Raji (cell line): ENCODE results near the gene TNIK.

ENCODE experiments used
- POLR2A ChIP-seq: IDR thresholded peaks from 2 replicates; pipeline ENCODE4 v1.6.1; 2011; ENCODE audit warnings: low read depth, low read length, control low read depth; ENCODE audit not compliant: insufficient read depth

Gene TNIK

DNA sequence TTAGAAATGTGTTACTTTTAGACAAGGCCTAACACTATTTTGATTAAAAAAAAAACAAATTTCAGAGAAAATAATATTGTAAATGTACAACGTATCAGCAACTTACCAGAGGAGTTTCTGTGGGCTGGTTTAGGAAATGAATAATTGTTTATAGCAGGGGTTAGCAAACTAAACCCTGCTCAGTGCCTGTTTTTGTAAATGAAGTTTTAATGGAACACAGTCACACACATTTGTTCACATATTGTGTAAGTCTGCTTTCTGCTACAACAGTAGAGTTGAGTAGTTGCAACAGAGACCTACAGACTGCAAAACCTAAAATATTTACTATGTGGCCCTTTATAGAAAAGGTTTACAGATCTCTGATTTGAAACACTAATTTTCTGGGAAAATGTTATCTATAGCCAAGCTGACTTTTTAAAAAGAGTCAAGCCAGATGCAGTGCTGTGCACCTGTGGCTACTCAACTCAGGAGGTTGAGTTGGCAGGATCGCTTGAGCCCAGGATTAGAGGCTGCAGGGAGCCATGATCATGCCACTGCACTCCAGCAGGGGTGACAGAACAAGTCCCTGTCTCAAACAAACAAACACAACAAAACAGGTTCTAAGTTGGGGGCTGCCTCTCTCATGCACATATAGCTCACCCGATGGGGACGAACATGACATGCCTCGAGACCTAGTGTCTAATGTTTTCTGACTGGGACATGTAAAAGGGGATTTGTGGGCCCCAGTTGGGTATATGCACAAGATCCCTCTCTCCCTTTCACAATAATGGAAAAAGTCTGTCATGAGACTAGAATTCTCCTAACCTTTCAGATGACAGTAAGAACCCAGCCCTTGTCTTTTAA is 182.5 kb downstream of the TNIK start:
- no peak for TF ChIP-seq POLR2A

- TF ChIP-seq POLR2A, result no peak
Measured at GRCh38 chr3:171276923-171277322, 183.3 kb downstream of the TNIK start.

GRCh38 chr3:171274222-171274621 is 186.0 kb downstream of the TNIK start:
- no peak for TF ChIP-seq POLR2A

- no peak for TF ChIP-seq POLR2A
Measured at GRCh38 chr3:171270541-171270940, 189.7 kb downstream of the TNIK start.

DNA sequence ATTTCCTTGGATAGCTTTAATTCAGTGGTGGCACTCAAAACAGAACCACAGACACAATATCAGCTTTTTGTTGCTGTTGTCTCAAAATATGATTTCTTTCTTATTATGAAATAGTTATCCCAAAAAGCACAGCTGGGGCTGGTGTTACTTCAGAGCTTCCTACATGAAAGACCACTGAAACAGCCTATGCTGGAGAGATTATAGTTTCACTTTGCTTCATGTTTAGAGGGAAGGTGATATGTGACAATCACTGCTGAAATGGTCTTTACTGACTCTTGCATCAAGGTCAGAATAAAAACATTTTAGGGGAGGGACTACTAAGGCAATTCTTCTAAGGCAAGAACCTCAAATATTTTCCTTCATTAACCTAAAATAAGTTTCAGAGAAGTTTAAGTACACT is 190.7 kb downstream of the TNIK start:
- no peak for TF ChIP-seq POLR2A

DNA sequence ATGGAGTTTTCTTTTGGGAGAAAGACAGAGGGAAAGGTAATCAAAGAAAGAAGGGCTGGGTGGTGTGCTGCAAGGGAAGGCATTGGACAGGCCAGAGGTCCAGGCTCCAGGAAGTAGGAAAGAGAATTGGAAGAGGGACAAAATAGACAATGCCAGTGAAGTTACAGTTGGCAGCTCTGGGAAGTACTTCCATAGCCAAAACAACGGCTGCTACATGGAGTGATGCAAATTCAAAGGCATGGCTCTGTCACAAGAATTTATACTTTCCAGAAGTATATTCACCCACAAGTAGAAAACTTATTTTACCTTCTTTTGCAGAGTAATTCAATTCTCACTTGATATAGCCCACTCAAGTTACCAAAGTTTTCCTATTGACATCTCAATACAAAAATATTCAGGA is 191.5 kb downstream of the TNIK start:
- no peak for TF ChIP-seq POLR2A

DNA sequence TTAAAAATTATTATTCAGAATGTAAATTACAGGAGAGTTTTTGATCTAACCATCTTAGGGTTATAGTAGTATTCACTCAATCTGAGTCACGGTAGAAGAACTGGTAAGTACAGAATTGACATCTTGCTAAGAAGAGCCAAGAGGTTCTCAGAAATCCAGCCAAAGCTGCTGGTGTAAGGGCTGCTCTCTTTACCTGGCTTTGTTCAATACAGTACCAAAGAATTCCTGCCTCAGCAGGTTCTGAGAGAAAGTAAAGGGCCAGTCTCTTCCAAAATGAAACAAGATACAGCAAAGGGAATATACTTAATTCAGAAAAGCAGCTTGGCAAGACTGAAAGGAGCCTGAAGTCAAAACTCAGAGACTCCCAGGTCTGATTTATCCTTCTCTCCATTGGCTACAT is 193.1 kb downstream of the TNIK start:
- no peak for TF ChIP-seq POLR2A

DNA sequence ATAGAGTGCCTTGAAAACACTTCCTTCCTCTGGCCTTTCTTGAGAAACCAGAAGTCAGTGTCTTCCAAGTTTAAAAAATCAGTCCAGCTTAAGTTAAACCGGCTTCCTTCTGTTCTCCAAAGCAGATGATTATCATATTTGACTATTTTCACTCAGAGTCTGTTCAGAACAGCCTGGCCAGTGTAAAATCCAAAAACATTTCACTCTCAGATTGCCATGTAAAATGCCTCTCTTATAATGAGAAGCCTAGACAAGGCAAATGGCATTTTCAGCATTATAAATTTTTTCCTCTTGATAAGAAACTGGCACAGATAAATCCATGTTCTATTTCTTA is 193.5 kb downstream of the TNIK start:
- no peak for TF ChIP-seq POLR2A

- no peak for TF ChIP-seq POLR2A
Measured at GRCh38 chr3:171266034-171266739, 194.0 kb downstream of the TNIK start.

GRCh38 chr3:171264758-171265157 is 195.4 kb downstream of the TNIK start:
- no peak for TF ChIP-seq POLR2A

DNA sequence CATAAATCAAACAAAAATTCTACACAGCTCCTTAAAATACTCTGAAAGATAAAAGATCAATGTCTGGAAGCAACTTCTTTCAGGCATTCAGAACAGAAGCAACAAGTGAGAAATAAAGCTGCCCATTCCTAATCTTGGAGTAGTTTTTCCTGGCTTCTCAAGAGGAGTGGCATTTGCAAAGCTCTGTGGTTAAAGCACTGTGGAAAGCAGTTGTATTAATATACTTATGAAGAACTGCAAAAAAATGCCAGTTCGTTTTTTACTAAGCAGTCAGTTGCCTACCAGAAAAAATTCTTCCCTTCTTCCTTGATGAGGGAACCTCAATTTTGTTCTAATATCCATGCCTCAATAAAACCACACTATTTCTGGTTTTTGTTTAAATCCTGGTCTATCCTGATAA is 197.8 kb downstream of the TNIK start:
- no peak for TF ChIP-seq POLR2A

DNA sequence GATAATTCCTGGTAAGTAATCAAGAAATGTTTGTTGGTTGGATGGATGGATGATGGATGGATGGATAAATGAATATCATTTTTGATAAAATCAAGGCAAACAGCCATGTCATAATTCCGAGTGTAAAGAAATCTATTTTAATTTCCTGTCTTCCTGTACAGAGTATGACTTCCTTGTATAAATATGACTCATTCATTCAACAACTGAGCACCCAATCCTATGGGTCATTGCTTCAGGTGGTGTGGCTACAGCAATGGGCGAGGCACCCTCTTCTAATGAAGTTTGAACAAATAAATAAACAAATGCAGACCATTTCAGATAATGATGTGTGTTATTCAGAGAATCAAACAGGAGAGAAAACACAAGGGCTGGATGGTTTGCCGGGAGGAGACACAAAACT is 198.7 kb downstream of the TNIK start:
- TF ChIP-seq POLR2A, result no peak

DNA sequence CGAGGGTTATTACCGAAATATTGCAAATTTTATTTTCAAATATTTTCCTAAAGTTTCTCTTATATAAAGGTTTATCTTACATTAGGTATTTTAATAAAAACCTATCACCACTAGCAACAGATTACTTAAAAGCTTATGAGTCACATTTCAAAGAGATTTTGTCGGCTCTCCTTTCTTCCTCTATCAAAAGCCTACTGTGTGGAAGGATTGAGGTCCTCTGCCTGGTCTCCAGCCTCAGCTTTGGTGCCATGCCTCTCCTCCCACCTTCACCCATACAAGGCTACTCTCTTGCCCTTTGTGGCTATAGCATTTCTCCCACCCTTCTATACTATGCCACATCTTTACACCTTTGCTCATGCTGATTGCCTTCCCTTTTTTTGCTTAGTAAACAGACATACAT is 199.3 kb downstream of the TNIK start:
- no peak for TF ChIP-seq POLR2A

DNA sequence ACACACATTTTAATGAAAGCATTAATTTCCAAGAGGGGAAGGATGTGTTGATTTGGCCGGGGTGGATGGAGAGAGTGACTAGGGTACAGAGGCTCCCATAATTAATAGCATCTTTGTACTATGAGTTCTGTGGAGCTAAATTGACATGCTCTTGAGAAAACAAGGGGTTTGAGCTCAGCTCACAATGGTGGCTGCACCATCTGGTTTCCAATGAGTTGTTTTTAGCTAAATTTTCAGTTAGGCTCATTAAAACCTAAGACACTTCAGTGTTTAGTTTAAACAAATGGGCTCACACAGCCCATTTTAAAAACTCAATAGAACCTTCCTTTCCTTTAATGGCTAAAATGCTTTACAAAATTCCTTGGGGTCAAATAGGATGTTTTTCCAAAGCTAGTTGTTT is 199.7 kb downstream of the TNIK start:
- TF ChIP-seq POLR2A, result no peak

DNA sequence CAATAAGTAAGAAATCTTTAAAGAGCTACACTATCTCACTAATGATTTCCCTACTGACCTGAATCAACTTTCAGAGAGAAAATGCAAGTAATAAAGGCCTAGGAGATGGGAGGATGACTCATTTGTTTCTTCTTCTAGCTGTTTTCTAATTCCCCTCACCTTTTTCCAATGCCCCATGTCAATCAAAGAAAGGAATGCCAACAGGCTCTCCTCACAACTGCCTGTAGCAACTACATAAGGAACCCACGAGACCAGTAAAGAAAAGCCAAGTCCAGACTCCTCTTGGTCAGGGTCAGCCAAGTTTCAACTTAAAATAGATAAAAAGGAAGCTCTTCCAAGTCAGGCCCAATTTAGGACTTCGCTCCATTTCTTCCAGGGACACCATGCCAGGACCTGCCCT is 201.9 kb downstream of the TNIK start:
- no peak for TF ChIP-seq POLR2A
